ENCODE data around the gene EMC9.

Gene EMC9

GRCh38 chr14:24176599-24176998, 35.2 kb upstream of the EMC9 start:
- no peak for DNase-seq

DNA sequence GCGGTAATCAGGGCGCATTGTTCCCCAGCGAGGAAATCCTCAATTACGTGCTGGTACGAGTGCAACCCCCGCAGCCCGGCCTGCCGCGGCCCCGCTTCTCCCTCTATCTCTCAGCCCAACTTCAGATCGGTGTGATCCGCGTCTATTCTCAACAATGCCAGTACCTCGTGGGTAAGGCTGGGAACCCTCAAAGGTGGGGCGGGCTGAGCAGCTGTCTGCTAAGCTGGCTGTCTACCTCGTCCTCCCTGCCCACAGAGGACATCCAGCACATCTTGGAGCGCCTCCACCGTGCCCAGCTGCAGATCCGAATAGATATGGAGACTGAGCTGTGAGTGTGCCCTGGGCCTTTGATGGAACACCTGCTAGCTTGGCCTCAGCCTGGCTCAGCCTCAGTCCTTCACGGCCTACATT, 31.5 kb upstream of the EMC9 start:
- DNase-seq: no peak

GRCh38 chr14:24172261-24172860, 31.0 kb upstream of the EMC9 start:
- no peak for DNase-seq

- DNase-seq: peak; percentile 30
Observed at GRCh38 chr14:24171422-24172260, 30.2 kb upstream of the EMC9 start, which contains the start of gene REC8. REC8 (plus strand) TSS chr14:24172080; CDS start chr14:24172553, 473 bp downstream.

- no peak for DNase-seq
Observed at GRCh38 chr14:24167469-24168114, 26.2 kb upstream of the EMC9 start.

DNA sequence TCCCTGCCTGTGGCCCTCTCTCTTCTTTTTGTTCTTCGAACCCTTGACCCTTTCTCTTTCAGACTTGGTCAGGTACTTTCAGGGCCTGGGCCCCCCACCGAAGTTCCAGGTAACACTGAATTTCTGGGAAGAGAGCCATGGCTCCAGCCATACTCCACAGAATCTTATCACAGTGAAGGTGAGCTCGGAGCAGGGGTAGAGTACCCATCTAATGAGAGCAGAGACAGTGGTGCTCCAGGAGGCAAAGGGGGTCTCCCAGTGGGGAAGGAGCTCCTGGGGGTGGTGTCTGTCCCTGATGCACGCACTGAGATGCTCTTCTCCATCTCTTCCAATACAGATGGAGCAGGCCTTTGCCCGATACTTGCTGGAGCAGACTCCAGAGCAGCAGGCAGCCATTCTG, 24.4 kb upstream of the EMC9 start:
- DNase-seq: no peak

DNA sequence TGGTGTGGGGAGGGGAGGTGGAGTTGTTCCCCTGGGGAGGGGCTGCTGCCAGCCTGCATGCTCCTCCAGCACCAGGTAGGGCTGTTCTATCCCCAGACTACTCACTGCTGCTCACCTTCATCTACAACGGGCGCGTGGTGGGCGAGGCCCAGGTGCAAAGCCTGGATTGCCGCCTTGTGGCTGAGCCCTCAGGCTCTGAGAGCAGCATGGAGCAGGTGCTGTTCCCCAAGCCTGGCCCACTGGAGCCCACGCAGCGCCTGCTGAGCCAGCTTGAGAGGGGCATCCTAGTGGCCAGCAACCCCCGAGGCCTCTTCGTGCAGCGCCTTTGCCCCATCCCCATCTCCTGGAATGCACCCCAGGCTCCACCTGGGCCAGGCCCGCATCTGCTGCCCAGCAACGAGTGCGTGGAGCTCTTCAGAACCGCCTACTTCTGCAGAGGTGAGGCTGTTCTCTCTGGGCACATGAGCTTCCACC, 23.2 kb upstream of the EMC9 start:
- DNase-seq: no peak

DNA sequence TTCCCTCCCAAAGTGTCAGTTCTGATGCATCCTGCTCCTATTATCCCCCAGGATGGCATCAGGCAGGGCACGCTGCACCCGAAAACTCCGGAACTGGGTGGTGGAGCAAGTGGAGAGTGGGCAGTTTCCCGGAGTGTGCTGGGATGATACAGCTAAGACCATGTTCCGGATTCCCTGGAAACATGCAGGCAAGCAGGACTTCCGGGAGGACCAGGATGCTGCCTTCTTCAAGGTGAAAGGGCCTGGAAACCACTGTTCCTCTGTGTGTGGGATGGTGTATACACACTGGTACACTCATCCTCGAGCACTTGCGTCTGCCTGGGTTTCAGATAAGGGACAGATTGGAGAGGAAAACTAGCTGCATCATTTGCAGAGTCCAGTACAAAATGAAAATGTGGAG, 20.7 kb upstream of the EMC9 start:
- no peak for DNase-seq

- peak; percentile 100 for DNase-seq
Observed at GRCh38 chr14:24160850-24161804, 19.7 kb upstream of the EMC9 start, which contains the start of gene IRF9. IRF9 (plus strand) TSS chr14:24161265; CDS start chr14:24162145, 880 bp downstream.

DNA sequence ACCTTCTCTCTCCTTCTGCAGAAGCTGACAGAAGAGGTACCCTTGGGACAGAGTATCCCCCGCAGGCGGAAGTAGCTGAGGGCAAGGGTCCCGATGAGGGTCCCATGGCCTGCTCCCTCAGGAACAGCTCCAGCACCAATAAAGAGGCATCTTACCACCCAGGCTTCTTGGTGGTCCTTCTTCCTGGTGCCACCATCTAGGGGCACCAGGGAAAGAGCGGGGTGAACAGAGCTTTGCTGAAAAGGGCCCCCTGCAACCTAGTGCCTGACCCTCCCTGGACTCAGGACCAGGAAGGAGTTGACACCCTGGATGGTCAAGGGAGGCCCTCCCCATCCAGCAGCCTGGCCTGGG, 19.1 kb upstream of the EMC9 start:
- no peak for DNase-seq

DNA sequence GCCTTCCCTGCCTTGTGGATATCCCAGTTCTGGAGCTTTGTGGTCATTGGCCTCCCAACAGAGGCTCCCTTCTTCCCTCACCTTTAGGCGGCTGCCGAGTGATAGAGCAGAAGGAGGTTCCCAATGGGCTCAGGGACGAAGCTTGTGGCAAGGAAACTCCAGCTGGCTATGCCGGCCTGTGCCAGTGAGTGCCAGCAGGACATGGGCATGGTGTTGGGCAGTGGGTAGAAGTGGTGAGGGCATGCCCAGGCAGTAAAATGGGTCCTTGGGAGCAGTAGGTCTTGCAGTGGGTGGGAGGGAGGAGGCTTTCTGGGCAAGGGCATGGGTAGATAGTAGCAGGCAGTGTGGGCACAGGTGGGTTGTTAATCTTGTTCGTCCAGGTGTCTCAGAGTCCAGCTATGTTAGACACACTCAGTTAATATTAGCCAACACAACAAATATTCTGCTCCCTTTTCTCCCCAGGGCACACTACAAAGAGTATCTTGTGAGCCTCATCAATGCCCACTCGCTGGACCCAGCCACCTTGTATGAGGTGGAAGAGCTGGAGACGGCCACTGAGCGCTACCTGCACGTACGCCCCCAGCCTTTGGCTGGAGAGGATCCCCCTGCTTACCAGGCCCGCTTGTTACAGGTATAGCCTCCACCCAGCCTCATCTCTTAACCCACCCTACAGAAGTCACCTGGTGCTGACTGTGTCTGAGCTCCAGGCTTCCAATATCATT, 18.5 kb upstream of the EMC9 start:
- DNase-seq: no peak

DNA sequence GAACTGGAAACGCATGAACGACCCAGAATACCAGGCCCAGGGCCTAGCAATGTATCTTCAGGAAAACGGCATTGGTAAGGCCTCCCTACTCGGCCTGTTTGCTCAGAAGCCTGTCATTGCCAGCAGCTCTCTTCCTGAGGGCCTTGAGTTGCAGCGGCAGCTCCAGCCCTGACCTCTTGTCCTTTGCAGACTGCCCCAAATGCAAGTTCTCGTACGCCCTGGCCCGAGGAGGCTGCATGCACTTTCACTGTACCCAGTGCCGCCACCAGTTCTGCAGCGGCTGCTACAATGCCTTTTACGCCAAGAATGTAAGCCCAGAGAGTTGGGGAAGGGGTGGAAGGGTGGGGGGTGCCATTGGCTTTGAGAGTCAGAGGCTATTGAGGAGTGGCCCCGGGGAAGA, 15.9 kb upstream of the EMC9 start:
- no peak for DNase-seq

DNA sequence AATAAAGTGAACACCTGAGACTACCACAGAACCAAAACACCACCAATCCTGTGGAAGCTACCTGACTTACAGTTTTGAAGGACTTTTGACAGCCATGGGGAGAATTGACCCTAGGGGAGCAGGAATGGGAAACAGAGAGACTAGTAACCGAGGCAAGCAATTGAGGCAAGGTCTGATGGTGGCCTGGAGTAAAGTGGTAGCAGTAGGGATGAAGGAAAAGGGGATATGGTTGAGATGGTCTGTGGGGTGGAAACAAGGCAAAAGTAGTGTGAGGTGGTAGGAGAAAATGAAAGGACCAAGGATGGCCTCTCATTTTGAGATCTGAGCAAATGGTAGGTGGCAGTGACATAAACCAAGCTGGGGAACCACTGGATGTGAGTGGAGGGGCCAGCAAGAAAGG, 15.4 kb upstream of the EMC9 start:
- no peak for DNase-seq

GRCh38 chr14:24155100-24155499, 13.7 kb upstream of the EMC9 start:
- no peak for DNase-seq

DNA sequence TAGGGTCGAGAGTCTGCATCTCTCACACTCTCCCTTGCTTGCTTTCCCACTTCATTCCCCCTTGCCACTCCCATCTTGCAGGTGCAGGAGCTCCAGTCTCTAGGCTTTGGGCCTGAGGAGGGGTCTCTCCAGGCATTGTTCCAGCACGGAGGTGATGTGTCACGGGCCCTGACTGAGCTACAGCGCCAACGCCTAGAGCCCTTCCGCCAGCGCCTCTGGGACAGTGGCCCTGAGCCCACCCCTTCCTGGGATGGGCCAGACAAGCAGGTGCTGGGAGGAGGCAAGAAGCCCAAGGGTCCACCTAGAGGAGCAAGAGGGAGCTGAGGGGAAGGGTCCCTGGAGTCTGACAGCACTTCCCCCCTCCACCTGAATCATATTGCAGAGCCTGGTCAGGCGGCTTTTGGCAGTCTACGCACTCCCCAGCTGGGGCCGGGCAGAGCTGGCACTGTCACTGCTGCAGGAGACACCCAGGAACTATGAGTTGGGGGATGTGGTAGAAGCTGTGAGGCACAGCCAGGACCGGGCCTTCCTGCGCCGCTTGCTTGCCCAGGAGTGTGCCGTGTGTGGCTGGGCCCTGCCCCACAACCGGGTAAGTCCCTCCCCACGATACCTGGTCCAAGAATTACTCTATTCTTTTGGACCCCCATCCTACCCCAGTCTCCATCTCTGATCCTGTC, 10.2 kb upstream of the EMC9 start:
- no peak for DNase-seq

GRCh38 chr14:24150993-24151392, 9.6 kb upstream of the EMC9 start:
- DNase-seq: no peak

GRCh38 chr14:24150567-24150966, 9.2 kb upstream of the EMC9 start:
- no peak for DNase-seq

- no peak for DNase-seq
Observed at GRCh38 chr14:24150061-24150460, 8.7 kb upstream of the EMC9 start.

- DNase-seq: no peak
Observed at GRCh38 chr14:24149302-24149969, 8.0 kb upstream of the EMC9 start.

DNA sequence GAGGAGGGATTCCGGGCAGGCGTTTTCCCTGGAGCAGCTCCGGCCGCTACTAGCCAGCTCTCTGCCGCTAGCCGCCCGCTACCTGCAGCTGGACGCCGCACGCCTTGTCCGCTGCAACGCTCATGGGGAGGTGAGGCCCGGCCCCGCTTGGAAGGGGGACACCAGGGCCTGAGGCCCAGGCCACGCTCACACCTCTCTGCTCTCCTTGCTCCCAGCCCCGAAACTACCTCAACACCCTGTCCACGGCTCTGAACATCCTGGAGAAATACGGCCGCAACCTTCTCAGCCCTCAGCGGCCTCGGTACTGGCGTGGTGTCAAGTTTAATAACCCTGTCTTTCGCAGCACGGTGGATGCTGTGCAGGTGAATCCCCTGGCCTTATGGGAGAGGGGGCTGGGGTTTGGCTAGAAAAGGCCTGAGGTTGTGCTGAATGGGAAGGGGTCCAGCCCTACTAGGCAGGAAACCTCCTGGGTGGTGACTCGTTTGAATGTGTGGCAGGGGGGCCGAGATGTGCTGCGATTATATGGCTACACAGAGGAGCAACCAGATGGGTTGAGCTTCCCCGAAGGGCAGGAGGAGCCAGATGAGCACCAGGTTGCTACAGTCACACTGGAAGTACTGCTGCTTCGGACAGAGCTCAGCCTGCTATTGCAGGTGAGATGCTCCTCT, 6.5 kb upstream of the EMC9 start:
- DNase-seq: no peak
